DMS53 treated with DMSO at 0.1 percent for 48 hours (cell line): Measurements from ENCODE around the gene CPEB2.
A peak's percentile ranks its signal among the peaks of the same experiment; 100 is the strongest.

ENCODE experiments used
- DNase-seq: peaks from one replicate; lab custom pipeline; 2025; ENCODE audit not compliant: unreplicated experiment; lab: John Stamatoyannopoulos, UW

Gene CPEB2

GRCh38 chr4:15001869-15002658, at the start of gene CPEB2:
TSS of gene CPEB2 (plus strand) at chr4:15002481. CDS start at chr4:15002674, 193 bp downstream.
- DNase-seq = peak; percentile 95

GRCh38 chr4:14958436-14958835, 43.8 kb upstream of the CPEB2 start:
- peak; percentile 62 for DNase-seq

DNA sequence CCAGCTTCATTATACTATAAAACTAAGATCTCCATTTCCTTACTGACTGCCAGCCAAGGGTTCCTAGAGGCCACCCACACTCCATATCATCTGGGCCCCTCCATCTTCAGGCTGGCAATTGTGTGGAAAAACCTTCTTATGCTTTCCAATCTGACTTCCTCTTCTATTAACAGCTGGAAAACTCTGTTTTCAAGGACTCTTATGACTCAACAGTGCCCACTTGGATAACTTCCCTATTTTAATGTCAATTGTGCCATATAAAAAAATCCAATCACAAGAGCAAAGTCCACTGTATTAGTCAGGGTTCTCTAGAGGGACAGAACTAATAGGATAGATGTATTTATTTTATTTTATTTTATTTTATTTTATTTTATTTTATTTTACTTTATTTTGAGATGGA, 41.0 kb upstream of the CPEB2 start:
- no peak for DNase-seq

- no peak for DNase-seq
These were observed 37.2 kb upstream of the CPEB2 start for GRCh38 chr4:14965071-14965470.

GRCh38 chr4:14967982-14968381, 34.3 kb upstream of the CPEB2 start:
- DNase-seq = no peak

DNA sequence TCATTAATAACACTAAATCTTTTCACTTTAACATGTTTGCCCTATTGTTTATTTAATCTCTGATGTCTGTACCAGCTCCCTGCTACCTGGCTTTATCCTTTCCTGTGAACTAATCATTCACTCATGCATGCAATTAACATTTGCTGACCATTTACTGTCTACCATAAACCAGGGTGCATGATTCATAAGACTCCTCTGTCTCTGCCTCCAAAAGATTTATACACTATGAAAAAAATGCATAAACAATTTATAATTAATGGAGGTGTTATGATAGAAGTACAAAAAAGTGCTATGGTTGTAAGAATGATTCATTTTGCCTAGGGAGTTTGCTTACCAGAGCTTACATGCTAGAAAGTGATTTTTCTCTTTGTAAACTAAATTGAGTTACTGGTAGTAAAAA, 24.5 kb upstream of the CPEB2 start:
- no peak for DNase-seq

DNA sequence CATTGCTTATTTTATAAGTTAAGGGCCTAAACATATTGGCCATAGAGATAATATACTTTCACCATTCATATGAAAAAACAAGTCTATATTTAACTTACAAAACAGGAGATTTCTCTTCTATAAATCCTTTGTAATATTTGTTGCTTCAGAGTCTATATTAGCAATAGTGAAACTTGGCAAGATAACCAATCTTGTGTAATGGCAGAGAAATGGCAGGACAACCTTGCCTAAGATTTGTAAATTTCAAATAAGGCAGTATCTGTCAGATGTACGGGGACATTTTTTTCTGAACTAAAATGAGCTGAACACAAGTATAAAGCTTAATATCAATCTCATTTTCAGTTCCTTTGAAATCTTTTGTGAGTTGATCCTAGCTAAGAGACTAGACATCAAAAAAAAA, 17.8 kb upstream of the CPEB2 start:
- no peak for DNase-seq

- no peak for DNase-seq
These were observed 17.1 kb upstream of the CPEB2 start for GRCh38 chr4:14985161-14985560.

DNA sequence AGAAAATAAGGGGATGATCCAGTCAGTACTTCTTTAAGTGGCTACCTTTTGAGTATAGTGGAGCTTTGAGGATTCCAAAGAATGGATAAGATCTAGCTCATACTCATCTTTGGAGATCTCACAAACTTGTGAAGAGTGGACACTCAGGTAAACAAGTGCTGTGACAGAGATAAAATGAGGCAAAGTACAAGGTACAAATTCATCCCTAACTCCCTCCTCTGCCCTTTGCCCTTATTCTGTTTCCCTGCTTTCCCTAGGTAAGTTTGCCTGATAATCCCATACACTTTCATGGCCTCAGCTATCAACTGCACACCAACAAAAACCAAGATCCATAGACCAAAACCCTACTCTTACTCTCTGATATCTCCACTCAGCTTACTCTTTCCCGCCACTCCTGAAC, 16.4 kb upstream of the CPEB2 start:
- no peak for DNase-seq

- DNase-seq = no peak
These were observed 15.2 kb upstream of the CPEB2 start for GRCh38 chr4:14987054-14987453.

DNA sequence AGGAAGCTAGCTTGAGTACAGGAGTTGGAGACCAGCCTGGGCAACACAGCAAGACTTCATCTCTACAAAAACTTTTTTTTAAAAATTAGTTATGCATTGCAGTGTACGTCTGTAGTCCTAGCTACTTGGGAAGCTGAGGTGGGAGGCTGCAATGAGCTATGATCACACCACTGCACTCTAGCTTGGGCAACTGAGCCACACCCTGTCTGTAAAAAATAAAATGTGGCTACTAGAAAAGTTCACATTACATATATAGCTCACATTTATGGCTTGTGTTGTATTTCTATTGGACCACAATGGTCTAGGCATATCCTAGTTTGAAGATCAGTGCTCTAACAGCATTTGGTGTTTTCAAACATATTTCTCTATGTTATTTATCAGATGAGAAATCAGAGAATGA, 11.8 kb upstream of the CPEB2 start:
- no peak for DNase-seq

DNA sequence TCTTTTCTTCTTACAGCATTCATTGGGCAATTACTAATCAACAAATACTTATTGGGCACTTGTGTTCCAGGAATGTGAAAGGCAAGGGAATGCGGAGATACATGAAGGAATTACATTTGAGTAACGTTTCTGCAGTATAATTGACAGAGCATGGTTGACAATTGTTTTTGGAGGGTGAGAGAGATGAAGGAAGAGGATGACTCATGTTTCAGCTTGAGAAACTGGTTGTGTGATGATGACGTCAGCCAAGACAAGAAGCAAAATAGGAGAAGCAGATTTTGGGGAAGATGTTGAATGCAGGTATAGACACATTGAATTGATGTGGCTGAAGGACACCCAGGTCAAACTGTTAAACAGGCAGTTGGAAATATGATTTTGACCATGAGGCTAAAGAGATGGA, 8.0 kb upstream of the CPEB2 start:
- DNase-seq = no peak

- DNase-seq = peak; percentile 65
These were observed 923 bp upstream of the CPEB2 start for GRCh38 chr4:15001248-15001868.

GRCh38 chr4:15002659-15003400, 549 bp downstream of the CPEB2 start:
- peak; percentile 72 for DNase-seq

- DNase-seq = no peak
These were observed 1.2 kb downstream of the CPEB2 start for GRCh38 chr4:15003401-15003890.

- DNase-seq = peak; percentile 18
These were observed 1.8 kb downstream of the CPEB2 start for GRCh38 chr4:15003891-15004738.

DNA sequence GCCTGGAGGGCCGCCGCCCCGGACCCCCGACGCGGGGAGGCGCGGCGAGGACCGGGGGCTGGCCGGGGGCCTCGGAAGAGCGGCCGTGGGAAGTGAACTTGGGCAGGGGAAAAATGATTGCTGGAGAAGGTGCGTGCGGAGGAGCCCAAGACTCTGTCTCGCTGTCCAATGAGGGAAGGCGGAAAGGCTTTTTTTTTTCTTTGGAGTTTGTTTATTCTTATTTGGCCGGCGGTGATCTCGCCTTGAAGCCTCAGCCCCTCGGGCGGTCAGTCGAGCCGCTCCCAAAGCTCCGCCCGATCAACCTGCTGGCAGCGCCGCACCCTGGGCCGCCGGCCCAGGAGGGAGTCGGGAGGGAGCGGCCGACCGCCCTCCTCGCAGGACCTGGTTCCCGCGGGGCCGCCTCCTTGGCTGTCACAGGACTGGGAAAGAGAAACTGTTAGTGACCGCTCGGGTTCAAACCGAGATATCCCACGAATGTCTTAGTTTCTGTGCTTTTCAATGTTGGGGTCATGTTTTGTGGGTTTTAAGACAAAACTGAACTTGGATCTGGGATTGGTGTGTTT, 2.5 kb downstream of the CPEB2 start:
- DNase-seq = peak; percentile 41

GRCh38 chr4:15005474-15006115, 3.3 kb downstream of the CPEB2 start:
- DNase-seq = no peak

DNA sequence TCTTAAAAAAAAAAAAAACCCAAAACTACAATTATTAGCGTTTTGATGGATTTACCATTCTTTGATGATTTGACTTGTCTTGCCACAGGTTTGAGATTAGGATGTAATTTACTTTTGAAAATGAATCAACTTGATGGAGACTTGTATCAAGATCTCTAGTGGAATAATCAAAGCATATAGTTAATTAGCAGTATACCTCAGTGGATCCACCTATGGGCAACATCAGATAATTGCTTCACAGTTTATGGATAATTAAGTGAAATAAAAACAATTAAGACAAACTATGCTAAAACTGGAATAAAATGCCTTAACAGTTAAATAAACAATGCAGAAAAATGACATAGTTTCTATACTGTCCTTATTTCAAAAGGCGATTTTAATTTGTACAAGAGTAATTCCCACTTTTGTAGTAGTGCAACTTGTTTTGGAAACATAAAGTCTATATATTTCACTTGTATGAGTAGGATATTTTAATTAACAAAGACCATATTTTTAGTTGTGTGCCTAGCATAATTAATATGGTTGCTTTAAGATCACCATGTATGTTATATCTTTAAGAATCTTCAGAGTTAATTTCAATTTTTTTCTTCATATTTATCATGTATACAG, 4.2 kb downstream of the CPEB2 start:
- DNase-seq = no peak

DNA sequence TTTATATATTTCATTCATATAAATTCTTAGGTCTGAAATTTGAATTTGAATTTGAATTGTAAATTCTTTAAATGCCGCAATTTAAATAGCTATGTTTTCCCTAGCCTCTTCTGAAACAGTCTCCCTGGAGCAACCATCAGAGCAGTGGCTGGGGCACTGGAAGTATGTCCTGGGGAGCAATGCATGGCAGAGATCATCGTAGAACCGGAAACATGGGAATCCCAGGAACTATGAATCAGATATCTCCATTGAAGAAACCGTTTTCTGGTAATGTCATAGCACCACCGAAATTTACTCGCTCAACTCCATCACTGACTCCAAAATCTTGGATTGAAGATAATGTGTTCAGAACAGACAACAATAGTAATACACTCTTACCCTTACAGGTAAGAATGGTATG, 4.9 kb downstream of the CPEB2 start:
- no peak for DNase-seq
